H1 (cell line): ENCODE results near the gene DYNC2H1. TPM values are rescaled to one million over a fixed set of nuclear protein-coding genes. Genes with fewer than 3 reads are reported as not detected.

Experiments used
- EP300 ChIP-seq, 2 experiments: IDR thresholded peaks; 1 replicate in 1 of 2; 2 replicates in 1 of 2; pipeline ENCODE4 v1.6.1; 2011 to 2012; ENCODE audit warnings: low read depth in 2 of 2, low read length in 2 of 2, mild to moderate bottlenecking in 2 of 2, borderline replicate concordance in 1 of 2, inconsistent platforms in 1 of 2, moderate library complexity in 1 of 2
- JUND ChIP-seq: IDR thresholded peaks from 2 replicates; pipeline ENCODE4 v1.6.1; 2011; ENCODE audit warnings: mild to moderate bottlenecking, improper control_type of control experiment, low read length
- polyA plus RNA-seq, 7 experiments: library from polyadenylated mRNA; depleted of rRNA in 3 of 7; stranded (reverse) in 5 of 7; unstranded in 2 of 7; fragments of >200 nt in 5 of 7; fragments of 200-250 nt in 2 of 7; gene quantifications; 1 replicate in 5 of 7; 2 replicates in 1 of 7; 4 replicates in 1 of 7; pipeline versions ENCODE4 v1.2.1 to v1.2.3, GENCODE V29; 2011 to 2013; ENCODE audit warnings: missing spikeins in 2 of 7, mixed read lengths in 2 of 7
- total RNA-seq: library from RNA; stranded (reverse); fragmentation: NEBNext Ultra II Directional; extraction: Animal tissue kit (Norgen Biotek cat#: 25700); gene quantifications from 2 replicates; pipeline ENCODE4 v1.2.1, GENCODE V29; 2021

The DYNC2H1 gene
- total and polyA plus RNA-seq, 2 of the 8 experiments (the other 6 are each of a cell fraction or from before 2014, with no cell fraction given), result 6.2 to 12.0 TPM

GRCh38 chr11:103418014-103418413, 308.8 kb downstream of the DYNC2H1 start (continued):
- TF ChIP-seq EP300 (IDR thresholded peaks at IDR 0.05; ENCODE audit: borderline replicate concordance in 1 of 2, low read depth in 2 of 2, low read length in 2 of 2) (no peak), JUND (no peak)
